Activated CD8-positive, alpha-beta T cell treated with anti-CD3 and anti-CD28 coated beads, Interleukin-2, amount 10 ng/mL, durations not matched to agents 7 days and 5 days (primary cell): ENCODE results near the gene CTCF. TPM values are rescaled to one million over a fixed set of nuclear protein-coding genes. Genes with fewer than 3 reads are reported as not detected.
A peak's percentile ranks its signal among the peaks of the same experiment; 100 is the strongest.

Experiments
- ATAC-seq: fragments of 150-1000 bp; cut with Tn5 transposase; one replicate; pipeline ENCODE4 v1.10.0; 2021; ENCODE audit warnings: moderate library complexity
- CTCF ChIA-PET: fragments of 350-600 bp; sonication (Branson Sonifier 250); formaldehyde crosslinking; loops from one replicate; lab custom pipeline; 2021; ENCODE audit warnings: antibody characterized with exemption; lab: Charles Lee
- POLR2A ChIA-PET: fragments of 350-600 bp; sonication (Branson Sonifier 250); formaldehyde crosslinking; loops from one replicate; lab custom pipeline; 2021; ENCODE audit warnings: antibody characterized with exemption; lab: Charles Lee
- DNase-seq: peaks from one replicate; pipeline ENCODE4 v3.0.0-alpha.2; 2020
- H3K27ac Mint-ChIP-seq: one replicate; pipeline ENCODE4 v1.8.0; 2021; ENCODE audit warnings: mild to moderate bottlenecking, mixed read lengths
- H3K27me3 Mint-ChIP-seq: one replicate; pipeline ENCODE4 v1.8.0; 2021; ENCODE audit warnings: low read depth, mixed read lengths
- H3K36me3 Mint-ChIP-seq: one replicate; pipeline ENCODE4 v1.8.0; 2021; ENCODE audit warnings: low read depth, mixed read lengths
- H3K4me1 Mint-ChIP-seq: one replicate; pipeline ENCODE4 v1.8.0; 2021; ENCODE audit warnings: low read depth, mixed read lengths
- H3K4me3 Mint-ChIP-seq: one replicate; pipeline ENCODE4 v1.8.0; 2021; ENCODE audit warnings: mild to moderate bottlenecking, mixed read lengths
- H3K9me3 Mint-ChIP-seq: one replicate; pipeline ENCODE4 v1.8.0; 2022; ENCODE audit warnings: mixed read lengths; ENCODE audit not compliant: insufficient read depth
- total RNA-seq, 2 experiments: library from RNA; stranded (reverse); gene quantifications; one replicate each; pipeline ENCODE4 v1.2.3, GENCODE V29; 2021

The CTCF gene
- total RNA-seq, 2 experiments from 2014 or later = 77.4 to 79.8 TPM

- Mint-ChIP-seq H3K9me3 (no peaks in the 10 kb centered on the region), H3K4me1 (peaks cover 40% of the 10 kb centered on the region), H3K4me3 (no peak overlapping the region), H3K27ac (no peak overlapping the region), H3K36me3 (no peaks in the 10 kb centered on the region), H3K27me3 (no peaks in the 10 kb centered on the region)
- no peak for DNase-seq
- ATAC-seq = no peak
- POLR2A ChIA-PET = interaction anchor here (1.3 to 2.0 kb wide), 3 partner anchors 102 to 144 kb away, joined by 3 to 5 read pairs (median 4); no protein-coding TSS in a partner anchor
- CTCF ChIA-PET = interaction anchor here (1.0 to 11.3 kb wide), 5 partner anchors 19 to 183 kb away, joined by 4 to 211 read pairs (median 8); partner anchors contain the start of genes ATP6V0D1, CARMIL2 and GFOD2
Measured at GRCh38 chr16:67664871-67665270, 102.5 kb downstream of the CTCF start.

- no peak overlapping the region for H3K27ac Mint-ChIP-seq
- CTCF ChIA-PET = interaction anchor here (1.0 to 11.3 kb wide), 4 partner anchors 20 to 184 kb away, joined by 4 to 211 read pairs (median 44); partner anchors contain the start of genes ATP6V0D1 and CARMIL2
- ATAC-seq (no peak), DNase-seq (no peak)
- POLR2A ChIA-PET = interaction anchor here (2.7 kb wide), 1 partner anchor 103 kb away, joined by 7 read pairs; the partner anchor contains the start of gene CTCF
- H3K27me3 Mint-ChIP-seq = no peaks in the 10 kb centered on the region
- peak overlapping the region; percentile 72 for H3K4me3 Mint-ChIP-seq
- H3K4me1 Mint-ChIP-seq = peaks cover 40% of the 10 kb centered on the region
- H3K9me3 Mint-ChIP-seq = no peaks in the 10 kb centered on the region
- H3K36me3 Mint-ChIP-seq = no peaks in the 10 kb centered on the region
Measured at GRCh38 chr16:67665598-67665997, 103.3 kb downstream of the CTCF start.

- Mint-ChIP-seq H3K36me3 (no peaks in the 10 kb centered on the region), H3K4me3 (peak overlapping the region; percentile 72), H3K27ac (peak overlapping the region; percentile 46), H3K9me3 (no peaks in the 10 kb centered on the region), H3K4me1 (peaks cover 39% of the 10 kb centered on the region), H3K27me3 (no peaks in the 10 kb centered on the region)
- ATAC-seq (peak; percentile 17), DNase-seq (no peak)
- ChIA-PET POLR2A (interaction anchor here (2.7 kb wide), 1 partner anchor 103 kb away, joined by 7 read pairs; the partner anchor contains the start of gene CTCF), CTCF (interaction anchor here (1.5 to 11.3 kb wide), 6 partner anchors 22 to 185 kb away, joined by 6 to 211 read pairs (median 16); partner anchors contain the start of genes ATP6V0D1 and CARMIL2)
Measured at GRCh38 chr16:67666032-67666551, 103.8 kb downstream of the CTCF start.

GRCh38 chr16:67666559-67667452 lies 104.5 kb downstream of the CTCF start, which contains the start of the genes C16orf86 and ENKD1:
TSS of gene C16orf86 (plus strand) at chr16:67666814. CDS start at chr16:67666971, 157 bp downstream.
TSS of gene ENKD1 (minus strand) at chr16:67666750. CDS start at chr16:67666442, 308 bp downstream.
- H3K4me1 Mint-ChIP-seq = peaks cover 32% of the 10 kb centered on the region
- ATAC-seq (peak; percentile 70), DNase-seq (peak; percentile 88)
- POLR2A ChIA-PET = interaction anchor here (1.6 to 2.7 kb wide), 2 partner anchors 104 to 119 kb away, joined by 6 to 7 read pairs; partner anchors contain the start of gene CTCF
- H3K27me3 Mint-ChIP-seq = no peaks in the 10 kb centered on the region
- CTCF ChIA-PET = interaction anchor here (0.6 to 11.3 kb wide), 22 partner anchors 8 to 269 kb away, joined by 3 to 211 read pairs (median 6); partner anchors contain the start of genes ATP6V0D1, CARMIL2, CTCF and GFOD2
- no peaks in the 10 kb centered on the region for H3K36me3 Mint-ChIP-seq
- peak within 1 kb of the TSS; percentile 83 for H3K4me3 Mint-ChIP-seq
- no peaks in the 10 kb centered on the region for H3K9me3 Mint-ChIP-seq
- peak within 1 kb of the TSS; percentile 83 for H3K27ac Mint-ChIP-seq

GRCh38 chr16:67667453-67667816 lies 105.1 kb downstream of the CTCF start:
- Mint-ChIP-seq H3K27ac (peak overlapping the region; percentile 83), H3K36me3 (no peaks in the 10 kb centered on the region), H3K9me3 (no peaks in the 10 kb centered on the region), H3K4me3 (peak overlapping the region; percentile 83), H3K4me1 (peaks cover 31% of the 10 kb centered on the region), H3K27me3 (no peaks in the 10 kb centered on the region)
- CTCF ChIA-PET = interaction anchor here (0.6 to 11.3 kb wide), 22 partner anchors 8 to 268 kb away, joined by 3 to 211 read pairs (median 6); partner anchors contain the start of genes ATP6V0D1, CARMIL2, CTCF and GFOD2
- POLR2A ChIA-PET = interaction anchor here (1.6 to 2.7 kb wide), 2 partner anchors 105 to 120 kb away, joined by 6 to 7 read pairs; partner anchors contain the start of gene CTCF
- DNase-seq (no peak), ATAC-seq (no peak)

GRCh38 chr16:67667817-67668494 lies 105.6 kb downstream of the CTCF start:
- Mint-ChIP-seq H3K27ac (peak overlapping the region; percentile 55), H3K4me1 (peaks cover 31% of the 10 kb centered on the region), H3K27me3 (no peaks in the 10 kb centered on the region), H3K4me3 (peak overlapping the region; percentile 83), H3K36me3 (no peaks in the 10 kb centered on the region), H3K9me3 (no peaks in the 10 kb centered on the region)
- ChIA-PET POLR2A (interaction anchor here (1.6 to 2.7 kb wide), 2 partner anchors 105 to 121 kb away, joined by 6 to 7 read pairs; partner anchors contain the start of gene CTCF), CTCF (interaction anchor here (0.5 to 11.3 kb wide), 24 partner anchors 9 to 268 kb away, joined by 3 to 211 read pairs (median 6); partner anchors contain the start of genes ATP6V0D1, CARMIL2, CTCF and GFOD2)
- peak; percentile 90 for DNase-seq
- ATAC-seq = peak; percentile 85

- Mint-ChIP-seq H3K4me1 (peaks cover 31% of the 10 kb centered on the region), H3K27me3 (no peaks in the 10 kb centered on the region), H3K9me3 (no peaks in the 10 kb centered on the region), H3K27ac (peak overlapping the region; percentile 2), H3K36me3 (no peaks in the 10 kb centered on the region), H3K4me3 (no peak overlapping the region)
- ATAC-seq (no peak), DNase-seq (peak; percentile 56)
- ChIA-PET CTCF (interaction anchor here (0.5 to 11.3 kb wide), 18 partner anchors 8 to 188 kb away, joined by 3 to 211 read pairs (median 8); partner anchors contain the start of genes ATP6V0D1, CARMIL2, CTCF and GFOD2), POLR2A (interaction anchor here (1.6 kb wide), 1 partner anchor 121 kb away, joined by 6 read pairs; no protein-coding TSS in a partner anchor)
Measured at GRCh38 chr16:67668495-67669157, 106.3 kb downstream of the CTCF start.

GRCh38 chr16:67669499-67670101 lies 107.3 kb downstream of the CTCF start:
- Mint-ChIP-seq H3K4me3 (no peak overlapping the region), H3K36me3 (no peaks in the 10 kb centered on the region), H3K27me3 (no peaks in the 10 kb centered on the region), H3K27ac (no peak overlapping the region), H3K9me3 (no peaks in the 10 kb centered on the region), H3K4me1 (peaks cover 27% of the 10 kb centered on the region)
- ATAC-seq (no peak), DNase-seq (no peak)
- ChIA-PET CTCF (interaction anchor here (1.2 to 11.3 kb wide), 9 partner anchors 7 to 189 kb away, joined by 3 to 211 read pairs (median 16); partner anchors contain the start of genes ATP6V0D1, CTCF and GFOD2), POLR2A (no interaction called here)

- H3K36me3 Mint-ChIP-seq = no peaks in the 10 kb centered on the region
- no peak for ATAC-seq
- H3K9me3 Mint-ChIP-seq = no peaks in the 10 kb centered on the region
- H3K4me3 Mint-ChIP-seq = no peak overlapping the region
- H3K4me1 Mint-ChIP-seq = peaks cover 10% of the 10 kb centered on the region
- DNase-seq = no peak
- no peaks in the 10 kb centered on the region for H3K27me3 Mint-ChIP-seq
- H3K27ac Mint-ChIP-seq = no peak overlapping the region
- ChIA-PET CTCF (interaction anchor here (0.6 to 11.3 kb wide), 33 partner anchors 9 to 369 kb away, joined by 3 to 211 read pairs (median 4); partner anchors contain the start of genes ACD, CARMIL2, GFOD2 and NUTF2), POLR2A (no interaction called here)
Measured at GRCh38 chr16:67672306-67672705, 110.0 kb downstream of the CTCF start.
